ENCODE measurements around the gene ADARB1.
A peak's percentile ranks its signal among the peaks of the same experiment; 100 is the strongest.

Gene ADARB1

DNA sequence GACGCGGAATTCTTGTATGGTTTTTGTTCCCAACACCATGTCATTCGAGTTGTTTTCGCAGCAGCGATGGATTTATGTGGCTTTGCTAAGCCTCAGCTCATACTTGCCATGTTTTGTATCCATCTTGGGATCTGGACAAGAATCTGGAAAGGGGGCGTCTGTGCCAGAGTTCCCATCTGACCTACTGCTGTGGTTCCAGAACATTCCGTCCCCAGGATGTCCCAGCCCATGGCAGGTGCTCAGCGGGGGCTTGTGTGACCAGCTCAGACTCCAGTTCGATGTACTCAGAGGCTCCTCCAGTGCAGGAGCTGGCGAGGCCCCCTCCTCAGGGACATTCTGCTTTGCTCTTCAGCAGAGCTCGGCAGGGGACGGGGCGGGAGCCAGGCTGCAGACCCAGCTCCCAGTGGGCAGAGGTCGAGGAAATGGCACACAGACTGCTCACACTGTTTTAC, 24.0 kb upstream of the ADARB1 start:
- Histone ChIP-seq H3K4me1 (ENCODE audit: insufficient read depth, poor library complexity, severe bottlenecking) (no peaks in the 10 kb centered on the region), H3K27me3 (ENCODE audit: insufficient read depth, poor library complexity, severe bottlenecking) (no peaks in the 10 kb centered on the region), H3K36me3 (ENCODE audit: low read depth) (no peaks in the 10 kb centered on the region), H3K27ac (ENCODE audit: poor library complexity, severe bottlenecking) (no peak overlapping the region), H3K9me3 (ENCODE audit: severe bottlenecking) (peaks cover 9% of the 10 kb centered on the region), H3K4me3 (ENCODE audit: severe bottlenecking) (no peak overlapping the region)
- ATAC-seq (ENCODE audit: low read depth) (no peak), DNase-seq (ENCODE audit: low spot score) (no peak)
- TF ChIP-seq, protein P1, sequence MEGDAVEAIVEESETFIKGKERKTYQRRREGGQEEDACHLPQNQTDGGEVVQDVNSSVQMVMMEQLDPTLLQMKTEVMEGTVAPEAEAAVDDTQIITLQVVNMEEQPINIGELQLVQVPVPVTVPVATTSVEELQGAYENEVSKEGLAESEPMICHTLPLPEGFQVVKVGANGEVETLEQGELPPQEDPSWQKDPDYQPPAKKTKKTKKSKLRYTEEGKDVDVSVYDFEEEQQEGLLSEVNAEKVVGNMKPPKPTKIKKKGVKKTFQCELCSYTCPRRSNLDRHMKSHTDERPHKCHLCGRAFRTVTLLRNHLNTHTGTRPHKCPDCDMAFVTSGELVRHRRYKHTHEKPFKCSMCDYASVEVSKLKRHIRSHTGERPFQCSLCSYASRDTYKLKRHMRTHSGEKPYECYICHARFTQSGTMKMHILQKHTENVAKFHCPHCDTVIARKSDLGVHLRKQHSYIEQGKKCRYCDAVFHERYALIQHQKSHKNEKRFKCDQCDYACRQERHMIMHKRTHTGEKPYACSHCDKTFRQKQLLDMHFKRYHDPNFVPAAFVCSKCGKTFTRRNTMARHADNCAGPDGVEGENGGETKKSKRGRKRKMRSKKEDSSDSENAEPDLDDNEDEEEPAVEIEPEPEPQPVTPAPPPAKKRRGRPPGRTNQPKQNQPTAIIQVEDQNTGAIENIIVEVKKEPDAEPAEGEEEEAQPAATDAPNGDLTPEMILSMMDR (IDR thresholded peaks at IDR 0.05; ENCODE audit: poor library complexity, severe bottlenecking) = no peak

DNA sequence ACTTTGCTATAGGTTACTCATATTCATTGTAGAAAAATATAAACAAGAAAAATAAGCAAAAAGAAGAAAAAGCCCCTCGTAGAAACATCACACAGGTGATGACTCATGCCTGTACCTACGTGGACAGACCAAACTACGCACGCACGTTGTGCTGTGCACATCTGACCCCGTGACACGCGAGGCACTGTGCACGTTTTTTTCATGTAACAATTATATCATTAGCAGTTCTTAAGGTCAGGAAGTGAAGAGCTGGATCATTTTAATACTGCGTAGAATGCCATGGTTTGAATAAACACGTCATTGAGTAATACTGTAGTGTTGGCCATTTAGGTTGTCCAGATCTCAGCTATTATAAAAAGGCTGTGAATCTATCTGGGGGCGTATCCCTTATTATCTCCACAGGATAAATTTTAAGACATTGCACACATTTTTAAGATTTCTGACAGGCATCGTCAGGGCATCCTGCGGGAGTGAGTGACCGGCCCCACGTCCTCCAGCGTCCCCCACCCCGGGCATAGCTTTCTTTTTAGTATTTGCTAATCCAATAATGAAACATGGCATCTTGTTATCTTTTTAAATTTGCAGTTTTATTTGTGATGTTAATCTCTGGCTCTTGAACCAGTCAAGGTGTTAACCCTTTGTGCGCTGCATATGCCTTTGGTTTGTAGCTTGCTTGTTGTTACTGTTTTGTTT, 23.4 kb upstream of the ADARB1 start:
- Histone ChIP-seq H3K27ac (ENCODE audit: poor library complexity, severe bottlenecking) (no peak overlapping the region), H3K36me3 (ENCODE audit: low read depth) (no peaks in the 10 kb centered on the region), H3K9me3 (ENCODE audit: severe bottlenecking) (peaks cover 9% of the 10 kb centered on the region), H3K4me3 (ENCODE audit: severe bottlenecking) (no peak overlapping the region), H3K27me3 (ENCODE audit: insufficient read depth, poor library complexity, severe bottlenecking) (no peaks in the 10 kb centered on the region), H3K4me1 (ENCODE audit: insufficient read depth, poor library complexity, severe bottlenecking) (no peaks in the 10 kb centered on the region)
- DNase-seq (ENCODE audit: low spot score) = no peak
- TF ChIP-seq, protein P1 (IDR thresholded peaks at IDR 0.05; ENCODE audit: poor library complexity, severe bottlenecking) = no peak
- no peak for ATAC-seq (ENCODE audit: low read depth)

DNA sequence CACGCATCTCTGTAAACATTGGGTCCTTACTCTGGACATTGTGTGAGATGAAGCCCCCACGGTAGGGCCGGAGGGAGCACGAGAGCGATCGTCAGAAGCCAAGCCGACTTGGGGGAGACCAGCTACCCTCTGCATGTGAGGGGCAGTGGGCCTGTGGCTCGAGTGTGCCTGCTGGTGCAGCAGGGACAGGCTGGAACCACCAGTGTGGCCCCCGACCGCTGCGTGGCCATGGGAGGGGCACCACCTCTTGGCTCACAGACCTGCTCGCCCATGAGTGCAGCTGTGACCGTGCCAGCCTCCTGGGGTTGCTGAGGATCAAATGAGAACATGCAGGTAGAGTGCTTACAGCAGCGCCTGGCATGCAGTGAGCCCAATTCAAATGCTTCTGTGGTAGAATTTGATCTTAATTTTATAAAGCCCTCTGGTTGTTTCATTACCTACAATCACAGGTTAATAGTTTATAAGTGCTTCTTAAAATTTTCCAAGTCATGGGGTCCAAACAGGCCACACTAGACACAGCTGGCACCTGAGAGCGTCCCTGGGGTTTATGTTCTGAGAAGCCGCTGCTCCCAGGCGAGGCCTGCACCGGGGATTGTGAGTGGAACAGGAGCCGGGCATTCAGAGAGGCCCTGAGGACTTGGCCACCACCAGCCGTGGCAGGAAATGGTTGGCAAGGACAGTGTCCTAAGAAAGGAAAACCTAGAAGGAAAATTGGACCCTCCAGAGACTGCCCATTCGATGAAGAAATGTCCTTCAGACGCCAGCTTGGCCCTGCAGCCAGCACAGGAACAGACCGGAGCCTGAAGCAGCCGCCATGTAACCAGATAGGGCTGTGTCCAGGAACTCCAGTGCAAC, 22.6 kb upstream of the ADARB1 start:
- Histone ChIP-seq H3K36me3 (ENCODE audit: low read depth) (no peaks in the 10 kb centered on the region), H3K27me3 (ENCODE audit: insufficient read depth, poor library complexity, severe bottlenecking) (no peaks in the 10 kb centered on the region), H3K9me3 (ENCODE audit: severe bottlenecking) (peaks cover 9% of the 10 kb centered on the region), H3K4me3 (ENCODE audit: severe bottlenecking) (no peak overlapping the region), H3K4me1 (ENCODE audit: insufficient read depth, poor library complexity, severe bottlenecking) (no peaks in the 10 kb centered on the region), H3K27ac (ENCODE audit: poor library complexity, severe bottlenecking) (no peak overlapping the region)
- no peak for ATAC-seq (ENCODE audit: low read depth)
- DNase-seq (ENCODE audit: low spot score) = peak; percentile 23
- TF ChIP-seq, protein P1 (IDR thresholded peaks at IDR 0.05; ENCODE audit: poor library complexity, severe bottlenecking) = no peak

DNA sequence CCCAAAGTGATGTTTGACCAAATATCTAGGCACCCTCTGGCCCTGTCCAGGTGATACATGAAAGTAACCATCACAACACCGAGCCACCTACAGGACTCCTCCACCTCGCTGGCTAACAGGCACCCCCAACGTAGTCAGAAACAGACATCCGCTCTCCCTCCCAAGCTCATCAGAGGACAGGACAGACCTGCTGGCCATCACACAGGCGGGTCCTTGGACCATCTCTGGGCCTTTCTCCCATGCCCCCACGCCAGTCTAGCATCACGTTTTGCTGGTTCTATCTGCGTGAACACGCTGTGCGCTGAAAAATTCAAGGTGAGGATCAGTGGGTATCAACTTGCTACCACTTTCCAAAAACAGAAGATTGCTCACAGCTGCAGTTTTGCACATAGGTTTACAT, 21.4 kb upstream of the ADARB1 start:
- H3K27me3 ChIP-seq (ENCODE audit: insufficient read depth, poor library complexity, severe bottlenecking) = no peaks in the 10 kb centered on the region
- ATAC-seq (ENCODE audit: low read depth) (no peak), DNase-seq (ENCODE audit: low spot score) (no peak)
- TF ChIP-seq, protein P1 (IDR thresholded peaks at IDR 0.05; ENCODE audit: poor library complexity, severe bottlenecking) = no peak
- no peaks in the 10 kb centered on the region for H3K36me3 ChIP-seq (ENCODE audit: low read depth)
- H3K4me3 ChIP-seq (ENCODE audit: severe bottlenecking) = no peak overlapping the region
- no peaks in the 10 kb centered on the region for H3K4me1 ChIP-seq (ENCODE audit: insufficient read depth, poor library complexity, severe bottlenecking)
- peaks cover 3% of the 10 kb centered on the region for H3K9me3 ChIP-seq (ENCODE audit: severe bottlenecking)
- H3K27ac ChIP-seq (ENCODE audit: poor library complexity, severe bottlenecking) = no peak overlapping the region

All from RWPE2 (cell line).